Activated T-helper 17 cell treated with anti-CD3 and anti-CD28 coated beads, Interleukin-2, amount 50 U/mL, for 72 hours (primary cell): ENCODE data around the gene RASAL3. TPM values are rescaled to one million over a fixed set of nuclear protein-coding genes. Genes with fewer than 3 reads are reported as not detected.
"Not testable (repeated sequence)": the region's sequence is repeated elsewhere in the genome, so short reads cannot be mapped to it uniquely, and the experiment has no call there.

Experiments used
- ATAC-seq: fragments of 150-1000 bp; cut with Tn5 transposase; replicated peaks from 2 replicates; pipeline ENCODE4 v1.10.0; 2021; ENCODE audit warnings: mild to moderate bottlenecking, moderate library complexity
- H3K27ac Mint-ChIP-seq: one replicate; pipeline ENCODE4 v1.8.0; 2022; ENCODE audit warnings: mixed read lengths
- H3K27me3 Mint-ChIP-seq: one replicate; pipeline ENCODE4 v1.8.0; 2022; ENCODE audit warnings: mixed read lengths
- H3K36me3 Mint-ChIP-seq: one replicate; pipeline ENCODE4 v1.8.0; 2022; ENCODE audit warnings: low read depth, mild to moderate bottlenecking, mixed read lengths
- H3K4me1 Mint-ChIP-seq: one replicate; pipeline ENCODE4 v1.8.0; 2022; ENCODE audit warnings: mixed read lengths
- H3K4me3 Mint-ChIP-seq: one replicate; pipeline ENCODE4 v1.8.0; 2022; ENCODE audit warnings: mild to moderate bottlenecking, mixed read lengths
- H3K9me3 Mint-ChIP-seq: one replicate; pipeline ENCODE4 v1.8.0; 2022; ENCODE audit warnings: mixed read lengths
- total RNA-seq, 2 donors: library from RNA; stranded (reverse); gene quantifications; one replicate each; pipeline ENCODE4 v1.2.3, GENCODE V29; 2022

The RASAL3 gene
- total RNA-seq, 2 donors from 2014 or later: 126 to 134 TPM

- H3K36me3 Mint-ChIP-seq: peaks cover 62% of the 10 kb centered on the region
- not testable (repeated sequence) for H3K27ac Mint-ChIP-seq
Observed at GRCh38 chr19:15411351-15411750, 53.0 kb downstream of the RASAL3 start.

DNA sequence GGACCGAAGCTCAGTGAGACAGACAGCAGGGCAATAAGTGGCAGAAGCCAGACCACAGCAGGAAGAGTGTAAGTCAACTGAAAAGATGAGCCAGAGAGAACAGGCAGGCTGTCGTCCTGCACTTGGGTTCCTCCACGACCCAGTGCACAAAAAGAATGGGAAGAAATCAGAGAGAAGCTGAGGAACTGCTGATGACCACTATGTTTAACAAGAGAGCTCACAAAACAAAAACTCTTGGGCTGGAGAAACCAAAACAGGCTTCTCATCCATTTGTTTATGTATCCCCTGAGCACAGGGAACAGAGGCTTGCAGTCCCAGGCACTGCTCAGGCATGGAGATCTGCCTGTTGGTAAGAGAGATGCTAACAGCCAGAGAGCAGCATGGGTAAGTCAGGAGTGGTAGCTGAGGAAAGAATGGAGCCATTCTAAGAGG is 59.5 kb downstream of the RASAL3 start:
- Mint-ChIP-seq H3K27ac (peak overlapping the region; percentile 85), H3K9me3 (no peaks in the 10 kb centered on the region)
- ATAC-seq: no peak

More at GRCh38 chr19:15411351-15411750, 53.0 kb downstream of the RASAL3 start:
- not testable (repeated sequence) for H3K4me3 Mint-ChIP-seq, H3K27me3 Mint-ChIP-seq, H3K9me3 Mint-ChIP-seq, ATAC-seq
- peaks cover 13% of the 10 kb centered on the region for H3K4me1 Mint-ChIP-seq

GRCh38 chr19:15404097-15404779 is 60.1 kb downstream of the RASAL3 start:
- Mint-ChIP-seq H3K9me3 (no peaks in the 10 kb centered on the region), H3K27ac (peak overlapping the region; percentile 85), H3K4me3 (no peak overlapping the region), H3K36me3 (peaks cover 71% of the 10 kb centered on the region), H3K4me1 (peaks cover 6% of the 10 kb centered on the region), H3K27me3 (no peaks in the 10 kb centered on the region)
- no peak for ATAC-seq

More for the DNA sequence above, 59.5 kb downstream of the RASAL3 start:
- Mint-ChIP-seq H3K36me3 (peaks cover 71% of the 10 kb centered on the region), H3K4me1 (peaks cover 6% of the 10 kb centered on the region), H3K4me3 (no peak overlapping the region), H3K27me3 (no peaks in the 10 kb centered on the region)

DNA sequence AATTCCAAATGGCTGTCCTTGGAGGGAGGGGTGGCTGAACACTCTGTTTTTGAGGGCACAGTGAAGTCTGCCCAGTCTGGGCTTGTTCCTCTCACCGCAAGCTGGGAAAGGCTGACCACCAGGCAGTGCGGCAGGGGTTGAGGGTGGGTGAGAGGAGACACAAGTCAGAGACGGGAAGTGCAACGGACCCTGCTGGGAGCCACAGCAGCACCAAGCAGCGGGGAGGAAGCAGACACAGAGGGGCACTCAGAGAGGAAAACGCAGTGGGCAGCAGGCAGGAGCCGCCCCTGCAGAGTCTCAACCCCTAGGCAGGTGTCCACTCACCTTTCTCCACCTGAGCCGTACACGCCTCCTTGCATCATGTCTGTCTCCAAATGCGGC is 61.2 kb downstream of the RASAL3 start:
- no peak for ATAC-seq
- H3K36me3 Mint-ChIP-seq: peaks cover 67% of the 10 kb centered on the region
- H3K27ac Mint-ChIP-seq: peak overlapping the region; percentile 39
- H3K4me1 Mint-ChIP-seq: peaks cover 6% of the 10 kb centered on the region
- H3K27me3 Mint-ChIP-seq: no peaks in the 10 kb centered on the region
- H3K4me3 Mint-ChIP-seq: no peak overlapping the region
- no peaks in the 10 kb centered on the region for H3K9me3 Mint-ChIP-seq

DNA sequence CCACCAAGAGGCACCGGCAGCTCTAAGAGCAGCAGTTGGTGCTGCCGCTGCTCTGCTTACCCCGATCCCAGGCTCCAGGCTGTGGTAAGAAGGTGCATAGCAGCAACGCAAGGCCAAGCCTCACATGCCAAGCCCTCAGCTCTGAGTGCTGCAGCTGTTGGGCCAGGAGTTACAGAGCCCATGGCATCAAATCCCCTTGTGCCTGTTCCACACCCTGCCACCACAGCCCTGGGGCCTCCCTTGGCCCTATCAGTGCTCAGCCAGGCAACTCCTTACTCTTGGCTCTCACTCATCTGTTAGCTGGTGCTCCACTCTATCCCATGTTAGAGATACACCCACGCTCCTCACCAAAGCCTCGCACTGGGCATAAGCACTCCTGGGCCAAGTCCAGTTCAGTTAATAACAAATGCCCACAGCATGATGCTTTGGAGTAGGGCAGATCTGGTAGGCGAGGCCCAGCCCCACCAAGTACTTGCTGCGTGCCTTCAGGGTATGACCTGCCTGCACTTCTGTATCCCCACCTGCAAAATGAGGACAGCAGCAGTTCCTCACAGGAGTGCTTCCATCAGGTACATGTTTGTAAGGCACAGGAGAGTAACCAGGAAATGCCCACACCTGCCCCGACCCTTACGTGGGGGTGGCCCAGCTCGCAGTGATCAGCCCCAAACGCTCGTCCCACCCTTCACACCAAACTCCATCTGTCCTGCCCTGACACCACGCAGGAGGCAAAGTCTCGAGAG is 61.8 kb downstream of the RASAL3 start:
- Mint-ChIP-seq H3K4me3 (no peak overlapping the region), H3K4me1 (peaks cover 6% of the 10 kb centered on the region), H3K27me3 (no peaks in the 10 kb centered on the region), H3K9me3 (no peaks in the 10 kb centered on the region), H3K27ac (no peak overlapping the region), H3K36me3 (peaks cover 67% of the 10 kb centered on the region)
- ATAC-seq: no peak

Other genes starting within 250 kb of the RASAL3 start
- gene EPHX3, start 232.1 kb downstream of the RASAL3 start, total RNA-seq: under 1 TPM in 1 of 2 donors, not detected in 1; 0.24 TPM
- gene BRD4, start 132.0 kb downstream of the RASAL3 start, total RNA-seq: 10 to 100 TPM; 90.4 to 96.7 TPM
- gene AKAP8, start 84.8 kb downstream of the RASAL3 start, total RNA-seq: 10 to 100 TPM; 48.5 to 62.5 TPM
- 10 to 100 TPM; 64.8 to 68.4 TPM for gene AKAP8L, start 45.6 kb downstream of the RASAL3 start, total RNA-seq
- gene WIZ, start 14.6 kb downstream of the RASAL3 start, total RNA-seq: 10 to 100 TPM; 27.7 to 30.0 TPM
- gene PGLYRP2, start 15.0 kb upstream of the RASAL3 start, total RNA-seq: under 1 TPM in 1 of 2 donors, not detected in 1; 0.11 TPM
- gene CYP4F22, start 44.0 kb upstream of the RASAL3 start, total RNA-seq: under 1 TPM; 0.58 to 0.73 TPM
- gene CYP4F8, start 150.7 kb upstream of the RASAL3 start, total RNA-seq: not detected
- under 1 TPM; 0.45 to 0.95 TPM for gene CYP4F3, start 176.4 kb upstream of the RASAL3 start, total RNA-seq
- gene CYP4F12, start 208.5 kb upstream of the RASAL3 start, total RNA-seq: under 1 TPM in 1 of 2 donors, not detected in 1; 0.61 TPM